Measurements from ENCODE around the gene TGM2. TPM values are rescaled to one million over a fixed set of nuclear protein-coding genes. Genes with fewer than 3 reads are reported as not detected.

The TGM2 gene
- polyA plus RNA-seq, 1 donor (not counting 4 experiments of a cell fraction or from before 2014, with no cell fraction given) = 18.7 TPM

DNA sequence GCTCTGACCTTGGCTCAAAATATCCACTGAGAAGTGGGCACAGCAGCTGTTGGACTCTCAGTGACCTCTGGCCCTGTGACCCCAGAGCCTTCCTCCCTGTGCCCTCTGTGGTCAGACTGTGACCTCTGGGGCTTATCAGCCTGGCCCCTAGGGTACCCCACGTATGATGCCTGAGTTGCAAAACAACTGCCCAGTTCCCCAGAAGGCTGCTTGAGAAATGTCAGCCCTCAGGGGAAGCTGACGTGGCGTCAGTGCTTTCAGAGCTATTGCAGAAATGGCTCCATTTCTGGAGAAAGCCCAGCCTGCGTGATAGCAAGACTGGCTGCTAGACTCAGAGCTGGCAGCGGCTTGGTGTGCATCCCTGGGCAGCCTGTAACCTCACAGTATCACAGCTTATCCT is 31.5 kb upstream of the TGM2 start:
- FAIRE-seq (no peak), DNase-seq (ENCODE audit: low read depth, low spot score) (no peak)
- Histone ChIP-seq H3K9ac (ENCODE audit: control insufficient read depth, extremely low read depth, insufficient read depth, low read length) (no peak overlapping the region), H3K79me2 (ENCODE audit: control insufficient read depth, insufficient read depth, low read length) (no peaks in the 10 kb centered on the region), H3K9me1 (ENCODE audit: control insufficient read depth, extremely low read depth, insufficient read depth, low read length) (no peaks in the 10 kb centered on the region), H3K9me3 (ENCODE audit: control insufficient read depth, low read depth, low read length) (no peaks in the 10 kb centered on the region), H3K27ac (ENCODE audit: control insufficient read depth, insufficient read depth, low read length) (no peak overlapping the region), H3K4me2 (ENCODE audit: control insufficient read depth, extremely low read depth, insufficient read depth, low read depth, low read length) (peak overlapping the region; percentile 7), H3K27me3 (ENCODE audit: control insufficient read depth, extremely low read depth, insufficient read depth, low read length) (no peaks in the 10 kb centered on the region), H2AFZ (ENCODE audit: control insufficient read depth, low read length) (no peak overlapping the region), H3K4me3 (ENCODE audit: control insufficient read depth in 2 of 3, extremely low read depth in 1 of 3, insufficient read depth in 2 of 3, low read depth in 1 of 3, low read length in 3 of 3) (no peak overlapping the region), H4K20me1 (ENCODE audit: control insufficient read depth, extremely low read depth, insufficient read depth, low read length) (no peaks in the 10 kb centered on the region), H3K4me1 (ENCODE audit: control insufficient read depth, extremely low read depth, insufficient read depth, low read length) (peaks cover 36% of the 10 kb centered on the region), H3K36me3 (ENCODE audit: control insufficient read depth in 2 of 2, extremely low read depth in 1 of 2, insufficient read depth in 2 of 2, low read length in 2 of 2) (no peaks in the 10 kb centered on the region)
- TF ChIP-seq EZH2 (IDR thresholded peaks at IDR 0.05; ENCODE audit: low read length) = no peak
- TF ChIP-seq, protein P1, sequence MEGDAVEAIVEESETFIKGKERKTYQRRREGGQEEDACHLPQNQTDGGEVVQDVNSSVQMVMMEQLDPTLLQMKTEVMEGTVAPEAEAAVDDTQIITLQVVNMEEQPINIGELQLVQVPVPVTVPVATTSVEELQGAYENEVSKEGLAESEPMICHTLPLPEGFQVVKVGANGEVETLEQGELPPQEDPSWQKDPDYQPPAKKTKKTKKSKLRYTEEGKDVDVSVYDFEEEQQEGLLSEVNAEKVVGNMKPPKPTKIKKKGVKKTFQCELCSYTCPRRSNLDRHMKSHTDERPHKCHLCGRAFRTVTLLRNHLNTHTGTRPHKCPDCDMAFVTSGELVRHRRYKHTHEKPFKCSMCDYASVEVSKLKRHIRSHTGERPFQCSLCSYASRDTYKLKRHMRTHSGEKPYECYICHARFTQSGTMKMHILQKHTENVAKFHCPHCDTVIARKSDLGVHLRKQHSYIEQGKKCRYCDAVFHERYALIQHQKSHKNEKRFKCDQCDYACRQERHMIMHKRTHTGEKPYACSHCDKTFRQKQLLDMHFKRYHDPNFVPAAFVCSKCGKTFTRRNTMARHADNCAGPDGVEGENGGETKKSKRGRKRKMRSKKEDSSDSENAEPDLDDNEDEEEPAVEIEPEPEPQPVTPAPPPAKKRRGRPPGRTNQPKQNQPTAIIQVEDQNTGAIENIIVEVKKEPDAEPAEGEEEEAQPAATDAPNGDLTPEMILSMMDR (optimal IDR thresholded peaks at IDR 0.05 in 1 of 3, IDR thresholded peaks at IDR 0.05 in 1 of 3, conservative IDR thresholded peaks at IDR 0.05 in 1 of 3; ENCODE audit: extremely low read depth in 1 of 3, insufficient read depth in 2 of 3, low read length in 3 of 3) = no peak
- dilution Hi-C loops (cut with MboI; ENCODE audit: extremely low pct_ligation_motif_present, low sequenced_read_pairs) = no loop called here

DNA sequence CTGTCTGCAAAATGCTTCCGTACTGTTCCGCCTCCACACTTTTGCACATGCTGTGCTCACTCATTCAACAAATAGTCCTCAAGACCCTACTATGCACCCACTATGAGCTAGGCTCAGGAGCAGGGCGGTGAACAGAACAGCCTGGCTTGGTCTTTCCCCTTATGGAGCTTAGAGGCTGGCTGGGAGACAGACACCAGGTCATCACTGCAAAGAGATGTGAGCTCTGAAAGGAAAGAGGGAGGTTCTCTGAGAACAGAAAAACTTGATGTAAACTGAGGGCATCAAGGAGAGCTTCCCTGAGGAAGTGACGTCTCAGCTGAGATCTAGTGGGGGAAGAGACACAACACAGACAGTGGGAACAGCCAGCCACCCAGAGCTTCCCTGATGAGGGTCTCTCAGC is 31.0 kb upstream of the TGM2 start:
- Histone ChIP-seq H3K9ac (ENCODE audit: control insufficient read depth, extremely low read depth, insufficient read depth, low read length) (no peak overlapping the region), H3K4me3 (ENCODE audit: control insufficient read depth in 2 of 3, extremely low read depth in 1 of 3, insufficient read depth in 2 of 3, low read depth in 1 of 3, low read length in 3 of 3) (no peak overlapping the region), H3K79me2 (ENCODE audit: control insufficient read depth, insufficient read depth, low read length) (no peaks in the 10 kb centered on the region), H3K9me3 (ENCODE audit: control insufficient read depth, low read depth, low read length) (no peaks in the 10 kb centered on the region), H4K20me1 (ENCODE audit: control insufficient read depth, extremely low read depth, insufficient read depth, low read length) (no peaks in the 10 kb centered on the region), H3K4me1 (ENCODE audit: control insufficient read depth, extremely low read depth, insufficient read depth, low read length) (peaks cover 30% of the 10 kb centered on the region), H2AFZ (ENCODE audit: control insufficient read depth, low read length) (no peak overlapping the region), H3K9me1 (ENCODE audit: control insufficient read depth, extremely low read depth, insufficient read depth, low read length) (no peaks in the 10 kb centered on the region), H3K36me3 (ENCODE audit: control insufficient read depth in 2 of 2, extremely low read depth in 1 of 2, insufficient read depth in 2 of 2, low read length in 2 of 2) (no peaks in the 10 kb centered on the region), H3K27ac (ENCODE audit: control insufficient read depth, insufficient read depth, low read length) (no peak overlapping the region), H3K4me2 (ENCODE audit: control insufficient read depth, extremely low read depth, insufficient read depth, low read depth, low read length) (peak overlapping the region; percentile 7), H3K27me3 (ENCODE audit: control insufficient read depth, extremely low read depth, insufficient read depth, low read length) (no peaks in the 10 kb centered on the region)
- DNase-seq (ENCODE audit: low read depth, low spot score) (no peak), FAIRE-seq (no peak)
- dilution Hi-C loops (cut with MboI; ENCODE audit: extremely low pct_ligation_motif_present, low sequenced_read_pairs) = no loop called here
- no peak for TF ChIP-seq EZH2 (IDR thresholded peaks at IDR 0.05; ENCODE audit: low read length)
- TF ChIP-seq, protein P1 (optimal IDR thresholded peaks at IDR 0.05 in 1 of 3, IDR thresholded peaks at IDR 0.05 in 1 of 3, conservative IDR thresholded peaks at IDR 0.05 in 1 of 3; ENCODE audit: extremely low read depth in 1 of 3, insufficient read depth in 2 of 3, low read length in 3 of 3) = no peak
